Measurements from ENCODE around the gene PCSK2. TPM values are rescaled to one million over a fixed set of nuclear protein-coding genes. Genes with fewer than 3 reads are reported as not detected.
A peak's percentile ranks its signal among the peaks of the same experiment; 100 is the strongest.

PCSK2 gene
- total RNA-seq, 4 donors from 2014 or later, result under 0.01 to 0.18 (median 0.18) TPM; not detected in 1

DNA sequence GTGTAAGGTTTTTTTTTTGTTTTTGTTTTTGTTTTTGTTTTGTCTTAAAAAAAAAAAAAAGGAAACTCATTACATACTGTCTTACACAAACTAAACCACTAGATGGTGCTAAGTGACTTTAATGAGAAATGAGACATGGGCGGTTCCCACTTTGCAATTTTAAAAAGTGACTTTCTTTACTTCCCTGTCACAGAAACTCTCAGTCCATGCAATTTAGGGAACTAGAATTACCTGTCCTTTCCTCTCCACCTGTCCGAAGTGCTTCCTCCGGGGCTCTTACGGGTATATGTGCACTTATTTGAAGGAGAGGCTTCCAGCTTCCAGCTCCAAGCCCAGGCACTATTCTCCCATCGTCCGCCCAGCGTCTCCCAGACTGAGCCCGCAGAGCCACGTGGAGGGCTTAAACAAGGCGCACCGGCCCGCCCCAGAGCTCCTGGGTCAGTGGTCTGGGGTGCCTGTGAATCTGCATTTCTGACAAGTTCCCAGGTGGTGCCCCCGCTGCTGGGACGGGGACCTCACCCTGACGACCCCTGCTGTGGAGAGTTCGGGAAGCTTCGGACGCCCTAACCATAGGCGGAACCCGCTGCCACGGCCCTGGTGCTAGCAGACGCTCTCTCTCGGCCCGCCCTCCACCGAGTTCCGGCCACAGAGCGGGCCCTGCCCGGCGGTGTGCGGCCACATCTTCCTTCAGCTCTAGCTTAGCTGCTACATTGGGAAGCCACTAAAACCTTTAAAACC is 278.2 kb downstream of the PCSK2 start:
- H3K4me1 ChIP-seq, result peaks cover 11 to 27% (median 14%) of the 10 kb centered on the region in 3 donors
- H3K27me3 ChIP-seq, result no peaks in the 10 kb centered on the region
- H3K27ac ChIP-seq, result peak overlapping the region; percentile 18 to 82 (median 52)
- H3K36me3 ChIP-seq, result no peaks in the 10 kb centered on the region
- intact Hi-C loops (cut with DNase I), result loop anchor here (10.0 kb wide), 2 partner anchors 110 to 390 kb away; no protein-coding TSS in a partner anchor
- 0% methylated on average over 4 to 6 of the region's 30 CpGs for WGBS, 2 donors
- TF ChIP-seq, protein P1, sequence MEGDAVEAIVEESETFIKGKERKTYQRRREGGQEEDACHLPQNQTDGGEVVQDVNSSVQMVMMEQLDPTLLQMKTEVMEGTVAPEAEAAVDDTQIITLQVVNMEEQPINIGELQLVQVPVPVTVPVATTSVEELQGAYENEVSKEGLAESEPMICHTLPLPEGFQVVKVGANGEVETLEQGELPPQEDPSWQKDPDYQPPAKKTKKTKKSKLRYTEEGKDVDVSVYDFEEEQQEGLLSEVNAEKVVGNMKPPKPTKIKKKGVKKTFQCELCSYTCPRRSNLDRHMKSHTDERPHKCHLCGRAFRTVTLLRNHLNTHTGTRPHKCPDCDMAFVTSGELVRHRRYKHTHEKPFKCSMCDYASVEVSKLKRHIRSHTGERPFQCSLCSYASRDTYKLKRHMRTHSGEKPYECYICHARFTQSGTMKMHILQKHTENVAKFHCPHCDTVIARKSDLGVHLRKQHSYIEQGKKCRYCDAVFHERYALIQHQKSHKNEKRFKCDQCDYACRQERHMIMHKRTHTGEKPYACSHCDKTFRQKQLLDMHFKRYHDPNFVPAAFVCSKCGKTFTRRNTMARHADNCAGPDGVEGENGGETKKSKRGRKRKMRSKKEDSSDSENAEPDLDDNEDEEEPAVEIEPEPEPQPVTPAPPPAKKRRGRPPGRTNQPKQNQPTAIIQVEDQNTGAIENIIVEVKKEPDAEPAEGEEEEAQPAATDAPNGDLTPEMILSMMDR (IDR thresholded peaks at IDR 0.05), result peak; percentile 33 to 76 (median 60)
- TF ChIP-seq POLR2A (IDR thresholded peaks at IDR 0.05), result no peak
- peak overlapping the region; percentile 17 to 67 (median 52) for H3K4me3 ChIP-seq
- no peak for DNase-seq
- H3K9me3 ChIP-seq, result no peaks in the 10 kb centered on the region

DNA sequence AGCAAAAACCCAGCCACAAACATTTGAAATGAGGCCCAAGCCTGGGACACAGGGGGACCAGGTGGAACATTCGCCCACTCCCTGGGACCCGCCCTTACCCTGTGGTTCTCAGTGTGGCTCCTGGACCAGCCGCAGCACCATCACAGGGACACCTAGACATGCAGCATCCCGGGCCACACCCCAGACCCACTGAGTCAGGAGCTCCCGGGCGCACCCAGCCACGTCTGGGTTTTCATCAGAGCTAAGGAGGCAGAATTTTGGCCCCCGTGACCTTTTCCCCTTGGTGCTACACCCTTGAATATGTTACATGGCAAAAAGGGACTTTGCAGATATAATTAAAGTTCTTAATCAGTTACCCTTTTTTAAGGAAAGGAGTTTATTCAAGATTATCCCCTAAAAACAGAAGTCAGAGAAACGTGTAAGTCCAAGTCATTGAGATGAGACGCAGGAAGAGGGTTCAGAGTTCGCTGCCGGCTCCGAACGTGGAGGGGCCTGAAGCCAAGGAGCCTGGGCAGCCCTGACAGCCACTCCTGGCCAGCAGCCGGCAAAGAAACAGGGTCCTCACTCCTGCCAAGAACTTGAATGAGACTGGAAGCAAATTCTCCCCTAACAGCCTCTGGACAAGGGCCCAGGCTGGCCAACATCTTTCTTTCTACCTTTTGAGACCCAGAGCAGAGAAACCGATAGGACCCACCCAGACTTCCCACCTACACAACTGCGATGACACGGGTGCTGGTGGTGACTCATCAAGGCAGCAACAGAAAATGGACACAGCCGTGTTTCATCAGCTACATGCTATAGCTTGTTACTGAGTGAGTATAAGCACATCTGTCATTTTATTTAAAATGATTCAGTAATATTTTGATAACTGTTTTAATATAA is 279.0 kb downstream of the PCSK2 start:
- Histone ChIP-seq H3K4me1 (peaks cover 11 to 27% (median 14%) of the 10 kb centered on the region in 3 donors), H3K27me3 (no peaks in the 10 kb centered on the region), H3K4me3 (peak overlapping the region in 3 of 4 donors; percentile 51 to 67 (median 54)), H3K27ac (peak overlapping the region; percentile 18 to 82 (median 52)), H3K9me3 (no peaks in the 10 kb centered on the region), H3K36me3 (no peaks in the 10 kb centered on the region)
- WGBS, 2 donors, result 35 to 49% methylated on average over 15 to 17 of the region's 19 CpGs
- DNase-seq, result no peak
- TF ChIP-seq, protein P1 (IDR thresholded peaks at IDR 0.05), result no peak
- no peak for TF ChIP-seq POLR2A (IDR thresholded peaks at IDR 0.05)
- intact Hi-C loops (cut with DNase I), result loop anchor here (10.0 kb wide), 2 partner anchors 109 to 389 kb away; no protein-coding TSS in a partner anchor

DNA sequence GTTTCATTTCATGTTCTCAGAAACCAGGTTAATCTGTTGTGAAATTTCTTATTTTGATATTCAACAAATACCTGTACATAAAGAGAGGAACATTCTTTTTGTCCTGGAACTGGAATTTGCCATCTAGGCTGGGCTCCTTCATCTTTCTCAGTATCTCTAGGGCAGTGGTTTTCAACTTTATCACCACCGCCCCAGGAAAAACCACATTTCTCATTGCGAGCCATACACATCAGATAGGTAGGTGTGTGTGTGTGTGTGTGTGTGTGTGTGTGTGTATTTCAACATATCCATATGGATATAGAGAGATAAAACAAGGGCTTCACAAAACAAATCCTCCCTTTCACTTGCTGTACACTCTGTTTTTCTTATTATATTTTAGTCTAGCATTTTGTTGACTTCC is 280.2 kb downstream of the PCSK2 start:
- TF ChIP-seq, protein P1 (IDR thresholded peaks at IDR 0.05), result no peak
- no peak for TF ChIP-seq POLR2A (IDR thresholded peaks at IDR 0.05)
- Histone ChIP-seq H3K4me3 (no peak overlapping the region), H3K9me3 (no peaks in the 10 kb centered on the region), H3K27ac (peak overlapping the region in 1 of 4 donors; percentile 73), H3K36me3 (no peaks in the 10 kb centered on the region), H3K4me1 (peaks cover 11 to 27% (median 14%) of the 10 kb centered on the region in 3 donors), H3K27me3 (no peaks in the 10 kb centered on the region)
- intact Hi-C loops (cut with DNase I), result loop anchor here (10.0 kb wide), 2 partner anchors 108 to 388 kb away; no protein-coding TSS in a partner anchor
- 79 to 84% methylated on average over 2 of the region's 2 CpGs for WGBS, 2 donors
- no peak for DNase-seq

DNA sequence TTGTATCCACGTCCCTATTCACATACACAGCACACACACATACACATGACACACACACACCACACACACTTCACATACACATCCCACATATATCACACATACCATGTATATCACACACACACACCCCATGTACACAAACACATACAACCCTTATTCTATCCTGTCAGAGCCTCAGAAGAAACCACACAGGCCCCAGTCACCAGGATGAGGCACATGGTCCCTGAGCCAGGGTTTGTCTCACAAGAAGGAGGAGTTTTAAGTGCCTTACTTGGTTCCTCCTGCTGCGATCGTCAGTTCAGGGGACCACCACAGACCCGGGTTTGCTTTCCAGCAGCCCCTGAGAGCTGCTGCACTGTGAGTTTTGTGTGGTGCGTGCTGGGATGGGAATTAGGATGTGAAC is 280.7 kb downstream of the PCSK2 start:
- 88 to 98% methylated on average over 3 to 5 of the region's 5 CpGs for WGBS, 2 donors
- Histone ChIP-seq H3K4me3 (no peak overlapping the region), H3K36me3 (no peaks in the 10 kb centered on the region), H3K27ac (no peak overlapping the region), H3K9me3 (no peaks in the 10 kb centered on the region), H3K27me3 (no peaks in the 10 kb centered on the region), H3K4me1 (peaks cover 11 to 27% (median 14%) of the 10 kb centered on the region in 3 donors)
- no peak for DNase-seq
- intact Hi-C loops (cut with DNase I), result loop anchor here (10.0 kb wide), 2 partner anchors 107 to 387 kb away; no protein-coding TSS in a partner anchor
- TF ChIP-seq POLR2A (IDR thresholded peaks at IDR 0.05), result no peak
- TF ChIP-seq, protein P1 (IDR thresholded peaks at IDR 0.05), result no peak

Data from esophagus squamous epithelium (tissue), 5 donors.